Measurements from ENCODE around the gene DCK.

Gene DCK

GRCh38 chr4:71064521-71064920 lies 71.1 kb downstream of the DCK start:
- DNase-seq (ENCODE audit: low read depth) = no peak

- no peak for DNase-seq (ENCODE audit: low read depth)
These were observed 72.6 kb downstream of the DCK start for GRCh38 chr4:71065991-71066510.

GRCh38 chr4:71066737-71067716 lies 73.6 kb downstream of the DCK start:
- no peak for DNase-seq (ENCODE audit: low read depth)

DNA sequence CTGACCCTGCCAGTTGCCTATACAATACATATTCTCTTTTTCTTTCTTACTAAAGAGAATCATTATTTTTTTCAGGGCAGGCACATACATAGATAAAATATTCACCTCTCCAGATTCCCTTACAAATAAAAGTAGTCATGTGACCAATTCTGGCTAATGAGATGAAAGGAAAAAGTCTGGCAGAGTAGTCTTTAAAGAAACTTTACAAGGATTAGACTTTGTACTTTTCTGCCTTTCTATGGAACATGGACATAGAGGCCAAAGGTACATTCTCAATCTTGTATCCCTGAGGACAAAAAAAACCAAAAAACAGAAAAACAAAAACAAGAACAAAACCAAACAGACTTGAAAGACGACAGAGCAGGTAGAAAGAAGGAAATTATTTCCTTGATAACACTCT lies 75.6 kb downstream of the DCK start:
- DNase-seq (ENCODE audit: low read depth) = no peak

- no peak for DNase-seq (ENCODE audit: low read depth)
These were observed 76.6 kb downstream of the DCK start for GRCh38 chr4:71070015-71070414.

DNA sequence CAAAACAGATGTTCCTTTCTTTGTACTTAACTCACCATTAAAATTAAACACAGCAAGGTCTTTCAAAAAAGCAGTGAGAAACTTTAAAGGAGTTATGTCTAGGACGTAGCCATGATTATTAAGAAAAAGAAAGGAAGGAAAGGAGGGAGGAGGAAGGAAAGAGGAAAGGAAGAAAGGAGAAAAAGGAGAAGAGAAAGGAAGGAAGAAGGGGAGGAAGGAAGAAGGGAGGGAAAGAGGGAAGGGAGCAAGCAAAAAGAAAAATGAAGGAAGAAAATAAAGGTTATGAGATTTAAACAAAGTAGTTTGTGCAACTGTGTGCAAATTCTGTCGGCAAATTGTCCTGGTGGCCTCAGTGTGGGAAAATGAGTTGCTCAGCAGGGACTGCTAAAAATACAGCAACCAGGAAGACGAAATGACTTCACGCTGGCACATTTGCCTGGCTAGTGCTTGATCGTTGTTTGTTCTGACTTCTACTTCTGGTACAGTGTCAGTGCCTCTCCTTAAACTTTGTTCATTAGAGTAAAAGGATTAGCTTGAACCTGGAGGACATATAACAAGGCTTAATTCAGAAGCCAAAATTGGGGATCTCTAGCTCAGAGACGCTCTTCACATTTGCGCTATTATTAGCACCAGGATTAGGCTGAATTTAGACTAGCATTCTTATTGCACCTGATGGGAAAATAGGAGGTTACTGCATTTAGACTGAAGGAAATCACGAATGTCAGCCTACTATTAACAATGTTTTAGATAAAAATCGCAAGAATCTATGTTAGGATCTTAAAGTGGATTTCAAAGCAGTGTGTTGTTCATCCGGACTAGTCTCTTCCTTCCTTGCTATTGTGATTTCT lies 81.2 kb downstream of the DCK start:
- DNase-seq (ENCODE audit: low read depth) = no peak

Data from activated T-helper 1 cell treated with Interleukin-2 at 50 U/mL for 16 hours (primary cell).